Neural progenitor cell (in vitro differentiated cells): ENCODE data around the gene VPS35L. TPM values are rescaled to one million over a fixed set of nuclear protein-coding genes. Genes with fewer than 3 reads are reported as not detected.
"Not testable (repeated sequence)": the region's sequence is repeated elsewhere in the genome, so short reads cannot be mapped to it uniquely, and the experiment has no call there.

ENCODE experiments used
- DNase-seq: peaks from one replicate; pipeline ENCODE4 v3.0.0-alpha.2; 2016; ENCODE audit warnings: low spot score
- H2AFZ ChIP-seq: fragments of 200-600 bp; sonication (generic); replicated peaks from 2 replicates; pipeline ENCODE4 v1.6.1; 2016; ENCODE audit warnings: antibody characterized with exemption
- H3F3A ChIP-seq: fragments of 200-600 bp; sonication (generic); 2 replicates; pipeline ENCODE4 v1.6.1; 2016; ENCODE audit warnings: antibody characterized with exemption, low read depth
- H3K27ac ChIP-seq: fragments of 200-600 bp; sonication (generic); 2 replicates; pipeline ENCODE4 v1.5.1; 2016; ENCODE audit warnings: mild to moderate bottlenecking
- H3K27me3 ChIP-seq: fragments of 200-600 bp; sonication (generic); 2 replicates; pipeline ENCODE4 v1.6.1; 2016; ENCODE audit warnings: mild to moderate bottlenecking, moderate library complexity
- H3K36me3 ChIP-seq: fragments of 200-600 bp; sonication (generic); 2 replicates; pipeline ENCODE4 v1.5.1; 2016
- H3K4me1 ChIP-seq: fragments of 200-600 bp; sonication (generic); 2 replicates; pipeline ENCODE4 v1.6.1; 2016; ENCODE audit warnings: mixed run types
- H3K4me2 ChIP-seq: fragments of 200-600 bp; sonication (generic); 2 replicates; pipeline ENCODE4 v1.6.1; 2016
- H3K4me3 ChIP-seq: fragments of 200-600 bp; sonication (generic); 2 replicates; pipeline ENCODE4 v1.5.1; 2016
- H3K79me2 ChIP-seq: fragments of 200-600 bp; sonication (generic); 2 replicates; pipeline ENCODE4 v1.6.1; 2016; ENCODE audit warnings: low read depth
- H3K9ac ChIP-seq: fragments of 200-600 bp; sonication (generic); 2 replicates; pipeline ENCODE4 v1.6.1; 2016
- H3K9me3 ChIP-seq: fragments of 200-600 bp; sonication (generic); 2 replicates; pipeline ENCODE4 v1.5.1; 2016; ENCODE audit warnings: low read depth
- H4K20me1 ChIP-seq: fragments of 200-600 bp; sonication (generic); 2 replicates; pipeline ENCODE4 v1.6.1; 2016; ENCODE audit warnings: low read depth
- H3K27ac Mint-ChIP-seq: 3 replicates; pipeline ENCODE4 v1.8.0; 2021; ENCODE audit warnings: mixed read lengths
- H3K27me3 Mint-ChIP-seq: 2 replicates; pipeline ENCODE4 v1.8.0; 2022; ENCODE audit warnings: low read depth, mild to moderate bottlenecking, inconsistent platforms, moderate library complexity, mixed read lengths; ENCODE audit not compliant: insufficient read depth
- H3K36me3 Mint-ChIP-seq: 3 replicates; pipeline ENCODE4 v1.8.0; 2021; ENCODE audit warnings: mixed read lengths
- H3K4me1 Mint-ChIP-seq: 3 replicates; pipeline ENCODE4 v1.8.0; 2021; ENCODE audit warnings: mixed read lengths
- H3K4me3 Mint-ChIP-seq: 3 replicates; pipeline ENCODE4 v1.8.0; 2021; ENCODE audit warnings: mild to moderate bottlenecking, moderate library complexity, mixed read lengths
- H3K9me3 Mint-ChIP-seq: 3 replicates; pipeline ENCODE4 v1.8.0; 2020; ENCODE audit warnings: mixed read lengths
- CTCF ChIP-seq: fragments of 200-600 bp; sonication (generic); IDR thresholded peaks from 2 replicates; pipeline ENCODE4 v1.5.1; 2017; ENCODE audit warnings: antibody characterized with exemption, mild to moderate bottlenecking
- EZH2 ChIP-seq: fragments of 200-600 bp; sonication (generic); IDR thresholded peaks from 2 replicates; pipeline ENCODE4 v1.6.1; 2017; ENCODE audit warnings: antibody characterized with exemption, mild to moderate bottlenecking, moderate library complexity
- EZH2phosphoT487 ChIP-seq: fragments of 200-600 bp; sonication (generic); IDR thresholded peaks from 2 replicates; pipeline ENCODE4 v1.6.1; 2017; ENCODE audit warnings: antibody characterized with exemption
- total RNA-seq: library from RNA; depleted of rRNA; stranded (reverse); fragments of >200 nt; gene quantifications from 2 replicates; pipeline ENCODE4 v1.2.3, GENCODE V29; 2015; ENCODE audit warnings: low replicate concordance

VPS35L gene
- total RNA-seq, 1 donor from 2014 or later, result 57.1 TPM

GRCh38 chr16:19677402-19677801 is 121.9 kb downstream of the VPS35L start:
- H3K4me1 ChIP-seq, result no peaks in the 10 kb centered on the region
- no peak overlapping the region for H2AFZ ChIP-seq
- H3K9me3 ChIP-seq, result no peaks in the 10 kb centered on the region
- no peaks in the 10 kb centered on the region for H3K36me3 ChIP-seq
- no peaks in the 10 kb centered on the region for H3K27me3 Mint-ChIP-seq
- no peaks in the 10 kb centered on the region for H3F3A ChIP-seq
- H3K9ac ChIP-seq, result no peak overlapping the region
- H3K4me2 ChIP-seq, result no peak overlapping the region
- TF ChIP-seq EZH2 (no peak), EZH2phosphoT487 (no peak), CTCF (no peak)
- no peak overlapping the region for H3K4me3 ChIP-seq
- H3K27ac ChIP-seq, result no peak overlapping the region
- peak overlapping the region; percentile 28 for H3K4me3 Mint-ChIP-seq
- H3K27me3 ChIP-seq, result no peaks in the 10 kb centered on the region
- H3K36me3 Mint-ChIP-seq, result peaks cover 22% of the 10 kb centered on the region
- no peaks in the 10 kb centered on the region for H3K4me1 Mint-ChIP-seq
- H3K79me2 ChIP-seq, result no peaks in the 10 kb centered on the region
- DNase-seq, result no peak
- no peaks in the 10 kb centered on the region for H4K20me1 ChIP-seq
- H3K27ac Mint-ChIP-seq, result no peak overlapping the region
- no peaks in the 10 kb centered on the region for H3K9me3 Mint-ChIP-seq

GRCh38 chr16:19678804-19679203 is 123.3 kb downstream of the VPS35L start:
- H2AFZ ChIP-seq, result no peak overlapping the region
- Mint-ChIP-seq H3K4me3 (no peak overlapping the region), H3K27ac (no peak overlapping the region), H3K9me3 (no peaks in the 10 kb centered on the region), H3K36me3 (peaks cover 33% of the 10 kb centered on the region), H3K4me1 (no peaks in the 10 kb centered on the region), H3K27me3 (no peaks in the 10 kb centered on the region)
- H3K9me3 ChIP-seq, result no peaks in the 10 kb centered on the region
- H3K9ac ChIP-seq, result no peak overlapping the region
- H3F3A ChIP-seq, result no peaks in the 10 kb centered on the region
- peaks cover 4% of the 10 kb centered on the region for H3K36me3 ChIP-seq
- no peaks in the 10 kb centered on the region for H3K27me3 ChIP-seq
- no peaks in the 10 kb centered on the region for H4K20me1 ChIP-seq
- H3K27ac ChIP-seq, result no peak overlapping the region
- no peak overlapping the region for H3K4me3 ChIP-seq
- H3K4me2 ChIP-seq, result no peak overlapping the region
- DNase-seq, result no peak
- no peaks in the 10 kb centered on the region for H3K4me1 ChIP-seq
- no peaks in the 10 kb centered on the region for H3K79me2 ChIP-seq
- TF ChIP-seq EZH2phosphoT487, result no peak
- TF ChIP-seq CTCF, result no peak
- no peak for TF ChIP-seq EZH2

- not testable (repeated sequence) for H3K4me1 Mint-ChIP-seq, H3K27ac ChIP-seq, H3K79me2 ChIP-seq, H3K27ac Mint-ChIP-seq, DNase-seq, H3K9me3 ChIP-seq, H3K4me3 ChIP-seq, H3K27me3 ChIP-seq, H3F3A ChIP-seq, H2AFZ ChIP-seq, H3K4me3 Mint-ChIP-seq, H3K4me2 ChIP-seq, H4K20me1 ChIP-seq, H3K27me3 Mint-ChIP-seq, H3K4me1 ChIP-seq, H3K9ac ChIP-seq, H3K36me3 ChIP-seq, H3K9me3 Mint-ChIP-seq
- H3K36me3 Mint-ChIP-seq, result peaks cover 34% of the 10 kb centered on the region
These were observed 123.8 kb downstream of the VPS35L start for GRCh38 chr16:19679281-19679680.

- DNase-seq, result no peak
These were observed 125.4 kb downstream of the VPS35L start for GRCh38 chr16:19680881-19681340.

More at GRCh38 chr16:19680881-19681340, 125.4 kb downstream of the VPS35L start:
- Histone ChIP-seq H3K4me2 (no peak overlapping the region), H3K9me3 (no peaks in the 10 kb centered on the region), H3K9ac (no peak overlapping the region), H3K79me2 (no peaks in the 10 kb centered on the region), H3F3A (peaks cover 3% of the 10 kb centered on the region), H4K20me1 (no peaks in the 10 kb centered on the region), H3K4me1 (no peaks in the 10 kb centered on the region), H3K27me3 (no peaks in the 10 kb centered on the region), H2AFZ (no peak overlapping the region), H3K36me3 (peaks cover 4% of the 10 kb centered on the region), H3K4me3 (no peak overlapping the region), H3K27ac (no peak overlapping the region)
- Mint-ChIP-seq H3K4me1 (peaks cover 3% of the 10 kb centered on the region), H3K27me3 (peaks cover 3% of the 10 kb centered on the region), H3K27ac (no peak overlapping the region), H3K9me3 (peaks cover 4% of the 10 kb centered on the region), H3K4me3 (no peak overlapping the region), H3K36me3 (peaks cover 39% of the 10 kb centered on the region)
- TF ChIP-seq EZH2, result no peak
- TF ChIP-seq CTCF, result peak; percentile 30
- no peak for TF ChIP-seq EZH2phosphoT487
